SK-N-MC (cell line): Measurements from ENCODE around the gene NDC80.

Source experiments
- EZH2 ChIP-seq: fragments of 200-600 bp; sonication (generic); IDR thresholded peaks from one replicate; pipeline ENCODE4 v1.6.1; 2017; ENCODE audit warnings: antibody characterized with exemption
- POLR2AphosphoS5 ChIP-seq: IDR thresholded peaks from 2 replicates; pipeline ENCODE4 v1.6.1; 2012; ENCODE audit warnings: mild to moderate bottlenecking, low read depth, low read length, borderline replicate concordance

- no peak for TF ChIP-seq EZH2
- no peak for TF ChIP-seq POLR2AphosphoS5
Measured at GRCh38 chr18:2522112-2522511, 49.2 kb upstream of the NDC80 start.
